IgD-negative memory B cell (primary cell): ENCODE measurements around the gene GGT6. TPM values are rescaled to one million over a fixed set of nuclear protein-coding genes. Genes with fewer than 3 reads are reported as not detected.
A peak's percentile ranks its signal among the peaks of the same experiment; 100 is the strongest.

Experiments
- H3K27ac Mint-ChIP-seq, 3 donors: one replicate each; pipeline ENCODE4 v1.8.0; 2020 to 2022; ENCODE audit warnings: mild to moderate bottlenecking in 3 of 3, mixed read lengths in 3 of 3, moderate library complexity in 1 of 3
- H3K27me3 Mint-ChIP-seq: one replicate; pipeline ENCODE4 v1.8.0; 2021; ENCODE audit warnings: mixed read lengths
- H3K36me3 Mint-ChIP-seq: one replicate; pipeline ENCODE4 v1.8.0; 2020; ENCODE audit warnings: mild to moderate bottlenecking, mixed read lengths
- H3K4me1 Mint-ChIP-seq, 3 donors: one replicate each; pipeline ENCODE4 v1.8.0; 2020 to 2022; ENCODE audit warnings: mixed read lengths in 3 of 3, mild to moderate bottlenecking in 1 of 3
- H3K4me3 Mint-ChIP-seq, 4 donors: one replicate each; pipeline ENCODE4 v1.8.0; 2020 to 2022; ENCODE audit warnings: mild to moderate bottlenecking in 4 of 4, mixed read lengths in 4 of 4, moderate library complexity in 3 of 4
- H3K9me3 Mint-ChIP-seq, 3 donors: one replicate each; pipeline ENCODE4 v1.8.0; 2020 to 2021; ENCODE audit warnings: mixed read lengths in 3 of 3, mild to moderate bottlenecking in 1 of 3
- polyA plus RNA-seq: library from polyadenylated mRNA; unstranded; fragments of 300-500 nt; fragmentation: Illumina TruSeq; gene quantifications from one replicate; pipeline ENCODE4 v1.2.3, GENCODE V29; 2021

GGT6 gene
- polyA plus RNA-seq, 1 donor from 2014 or later: not detected

DNA sequence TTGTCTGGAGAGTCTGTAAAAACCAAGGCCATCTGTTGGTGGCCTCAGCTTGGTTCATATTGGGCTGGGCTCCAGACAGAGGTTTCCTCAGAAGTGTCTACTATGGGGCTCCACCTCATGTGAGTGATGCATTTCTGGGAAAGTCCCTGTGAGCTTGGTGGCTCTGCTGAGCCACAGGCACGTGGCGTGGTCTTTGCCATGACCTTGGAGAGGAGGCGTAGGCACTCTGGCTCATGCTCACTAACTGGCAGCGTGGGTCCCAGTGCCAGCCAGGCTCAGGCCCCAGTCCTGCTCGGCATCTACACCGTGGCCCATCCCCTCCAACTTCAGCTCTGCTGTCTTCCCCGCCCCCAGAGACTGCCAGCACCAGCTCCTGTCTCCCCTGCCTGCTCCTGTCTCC, 13.3 kb upstream of the GGT6 start:
- Mint-ChIP-seq H3K4me3 (no peak overlapping the region), H3K27me3 (peaks cover 2% of the 10 kb centered on the region), H3K36me3 (no peaks in the 10 kb centered on the region), H3K9me3 (no peaks in the 10 kb centered on the region), H3K27ac (no peak overlapping the region), H3K4me1 (peaks cover 0 to 7% (median 6%) of the 10 kb centered on the region in 3 donors)

DNA sequence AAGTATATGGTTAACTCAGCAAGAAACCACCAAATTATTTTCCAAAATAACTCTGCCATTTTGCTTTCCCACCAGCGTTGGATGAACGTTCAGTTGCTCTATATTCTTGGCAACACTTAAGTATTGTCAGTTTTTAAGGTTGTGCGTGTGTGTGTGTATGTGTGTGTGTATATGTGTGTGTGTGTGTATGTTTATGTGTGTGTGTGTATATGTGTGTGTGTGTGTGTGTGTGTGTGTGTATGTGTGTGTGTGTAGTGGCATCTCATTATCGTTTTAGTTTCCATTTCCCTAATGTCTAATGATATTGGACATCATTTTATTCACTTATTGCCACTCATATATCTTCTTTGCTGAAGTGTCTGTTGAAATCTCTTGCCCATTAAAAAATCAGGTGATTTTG, 12.7 kb upstream of the GGT6 start:
- Mint-ChIP-seq H3K4me3 (no peak overlapping the region), H3K27me3 (peaks cover 2% of the 10 kb centered on the region), H3K27ac (no peak overlapping the region), H3K36me3 (no peaks in the 10 kb centered on the region), H3K9me3 (no peaks in the 10 kb centered on the region), H3K4me1 (peaks cover 0 to 7% (median 6%) of the 10 kb centered on the region in 3 donors)

DNA sequence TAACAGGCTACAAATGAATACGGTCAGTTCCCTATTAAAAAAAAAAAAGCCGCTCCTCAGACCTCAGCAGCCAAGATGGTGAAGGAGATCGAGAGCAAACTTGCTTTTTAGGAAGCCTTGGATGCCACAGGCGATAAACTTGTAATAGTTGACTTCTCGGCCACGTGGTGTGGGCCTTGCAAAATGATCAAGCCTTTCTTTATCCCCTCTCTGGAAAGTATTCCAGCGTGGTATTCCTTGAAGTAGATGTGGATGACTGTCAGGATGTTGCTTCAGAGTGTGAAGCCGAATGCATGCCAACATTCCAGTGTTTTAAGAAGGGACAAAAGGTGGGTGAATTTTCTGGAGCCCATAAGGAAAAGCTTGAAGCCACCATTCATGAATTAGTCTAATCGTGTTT, 11.8 kb upstream of the GGT6 start:
- Mint-ChIP-seq H3K4me3 (no peak overlapping the region), H3K36me3 (no peaks in the 10 kb centered on the region), H3K9me3 (no peaks in the 10 kb centered on the region), H3K4me1 (peaks cover 0 to 7% (median 6%) of the 10 kb centered on the region in 3 donors), H3K27me3 (peaks cover 2% of the 10 kb centered on the region), H3K27ac (no peak overlapping the region)

DNA sequence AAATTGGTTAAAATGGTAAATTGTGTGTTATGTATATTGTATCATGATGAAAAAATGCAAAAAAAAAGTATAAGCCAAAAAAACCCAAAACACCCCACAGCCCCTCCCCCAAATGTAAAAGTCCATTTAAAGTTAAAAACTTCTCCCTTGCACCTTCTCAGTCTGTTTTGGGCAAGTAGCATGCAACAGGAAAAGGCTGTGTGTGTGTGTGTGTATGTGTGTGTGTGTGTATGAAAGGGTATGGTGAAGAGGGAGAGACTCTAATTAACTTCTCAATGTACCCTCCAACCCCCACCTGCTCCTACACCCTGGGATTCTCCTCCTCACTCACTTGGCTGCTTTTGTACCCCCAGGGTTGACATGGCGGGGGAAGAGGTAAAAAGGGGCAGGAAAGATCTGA, 9.2 kb upstream of the GGT6 start:
- no peaks in the 10 kb centered on the region for H3K9me3 Mint-ChIP-seq
- H3K27ac Mint-ChIP-seq: peak overlapping the region in 1 of 3 donors; percentile 74
- peaks cover 6 to 14% (median 10%) of the 10 kb centered on the region in 3 donors for H3K4me1 Mint-ChIP-seq
- peaks cover 6% of the 10 kb centered on the region for H3K27me3 Mint-ChIP-seq
- H3K4me3 Mint-ChIP-seq: no peak overlapping the region
- H3K36me3 Mint-ChIP-seq: no peaks in the 10 kb centered on the region

DNA sequence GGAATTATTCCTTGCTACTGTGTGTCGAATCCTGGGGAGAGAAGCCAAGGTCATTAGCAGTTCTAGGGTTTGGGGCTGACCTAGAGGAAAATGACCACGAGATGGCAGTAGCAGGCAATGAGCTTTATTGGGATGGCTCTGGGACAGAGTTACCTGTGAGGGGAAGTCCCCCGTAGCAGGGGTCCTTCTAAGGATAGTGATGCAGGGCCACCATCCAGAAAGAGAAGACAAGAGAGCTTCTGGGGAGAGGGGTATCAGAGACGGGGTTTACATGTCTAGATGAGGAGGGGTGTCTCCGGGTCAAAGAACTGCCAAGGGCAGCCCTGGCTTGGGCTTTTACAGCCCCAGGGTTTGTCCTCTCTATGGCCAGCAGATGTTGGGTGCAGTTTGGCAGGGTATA, 6.4 kb upstream of the GGT6 start:
- H3K4me3 Mint-ChIP-seq: no peak overlapping the region
- H3K4me1 Mint-ChIP-seq: peaks cover 12 to 20% (median 18%) of the 10 kb centered on the region in 3 donors
- no peaks in the 10 kb centered on the region for H3K9me3 Mint-ChIP-seq
- H3K27ac Mint-ChIP-seq: no peak overlapping the region
- H3K27me3 Mint-ChIP-seq: peaks cover 3% of the 10 kb centered on the region
- no peaks in the 10 kb centered on the region for H3K36me3 Mint-ChIP-seq

DNA sequence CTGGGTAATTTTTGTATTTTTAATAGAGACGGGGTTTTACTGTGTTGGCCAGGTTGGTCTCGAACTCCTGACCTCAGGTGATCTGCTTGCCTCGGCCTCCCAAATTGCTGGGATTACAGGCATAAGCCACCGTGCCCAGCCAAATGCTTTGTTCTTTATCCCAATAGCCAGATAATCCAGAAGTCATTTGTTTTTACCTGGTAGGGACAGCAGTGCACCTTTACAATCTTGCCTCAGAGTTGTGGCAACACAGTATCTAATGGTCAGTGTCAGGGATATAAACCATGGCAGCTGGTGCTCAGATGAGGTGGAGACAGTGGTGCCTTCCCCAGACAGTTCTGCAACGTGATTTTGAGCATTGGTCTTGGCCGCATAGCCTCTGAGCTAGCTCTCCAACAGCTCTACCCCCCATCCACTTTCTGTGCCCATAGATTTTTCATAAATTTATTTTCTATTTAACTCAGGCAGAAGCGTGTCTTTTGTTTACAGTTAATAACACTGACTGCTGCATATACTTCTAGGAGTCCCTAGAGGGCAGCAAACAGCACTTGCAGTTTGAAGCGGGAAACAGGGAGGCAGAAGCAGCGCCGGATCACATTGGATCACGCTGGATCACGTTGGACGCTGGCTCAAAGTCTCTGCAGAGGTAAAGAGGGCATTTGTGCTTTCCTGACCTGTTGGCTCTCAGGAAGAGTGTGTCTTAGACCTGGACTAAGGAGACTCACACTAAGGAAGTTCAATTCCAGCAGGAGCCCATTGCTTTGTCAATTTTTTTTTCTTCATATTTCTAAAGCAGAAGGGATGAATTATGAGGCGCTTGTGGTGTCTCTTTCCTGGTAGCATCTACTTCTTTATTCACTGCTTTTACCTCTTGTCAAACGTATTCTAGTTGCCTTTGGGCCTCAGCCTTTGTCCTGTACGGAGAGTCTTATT, 5.1 kb upstream of the GGT6 start:
- Mint-ChIP-seq H3K27me3 (peaks cover 3% of the 10 kb centered on the region), H3K9me3 (no peaks in the 10 kb centered on the region), H3K4me1 (peaks cover 19 to 26% (median 25%) of the 10 kb centered on the region in 3 donors), H3K36me3 (no peaks in the 10 kb centered on the region), H3K27ac (no peak overlapping the region), H3K4me3 (peak overlapping the region in 2 of 4 donors; percentile 63 to 72)

DNA sequence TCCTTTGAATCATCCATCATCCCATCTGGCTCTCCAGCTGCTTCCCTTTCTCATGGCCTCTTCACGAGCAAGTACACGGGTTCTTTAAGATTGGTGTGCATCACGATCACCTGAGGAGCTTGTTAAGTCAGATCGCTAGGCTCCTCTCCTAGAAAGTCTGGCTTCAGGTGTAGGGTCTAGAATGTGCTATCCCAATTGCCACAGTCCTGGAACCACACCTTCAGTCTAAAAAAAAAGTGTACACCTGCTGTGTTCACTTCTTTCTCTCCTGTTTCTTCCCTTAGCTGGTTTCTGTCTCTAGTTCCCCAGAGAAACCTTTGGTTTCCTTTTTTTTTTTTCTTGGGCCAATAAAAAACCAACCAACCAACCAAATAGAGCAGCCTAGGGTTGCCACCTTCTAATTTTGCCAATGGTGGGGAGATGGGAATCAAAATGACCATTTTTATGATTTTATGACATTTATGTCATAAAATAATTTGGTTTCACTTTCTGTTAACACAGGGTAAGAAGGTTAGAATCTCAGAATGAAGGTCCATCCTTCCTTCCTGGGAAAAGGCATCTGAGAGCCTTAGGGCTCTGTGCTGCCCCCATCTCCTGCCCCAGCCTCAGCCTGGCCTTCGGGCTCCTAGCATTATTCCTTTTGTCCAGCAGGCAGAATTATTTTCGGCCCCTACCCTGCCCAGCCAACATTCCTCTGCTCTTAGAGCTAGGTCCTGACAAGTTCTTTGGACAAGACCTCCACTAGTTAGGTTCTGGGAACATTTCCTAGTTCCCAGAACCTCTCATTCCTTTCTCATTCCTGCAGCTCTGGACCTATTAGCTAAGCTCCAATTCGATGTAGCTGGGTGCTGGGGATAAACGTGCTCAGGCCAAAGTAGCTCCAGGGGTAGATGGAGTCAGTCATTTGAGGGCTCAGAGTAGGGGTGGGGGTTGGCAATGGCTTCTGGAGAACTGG, 1.9 kb upstream of the GGT6 start:
- peak overlapping the region; percentile 4 to 39 (median 28) for H3K27ac Mint-ChIP-seq
- H3K4me3 Mint-ChIP-seq: peak overlapping the region in 3 of 4 donors; percentile 45 to 68 (median 67)
- peaks cover 21 to 26% (median 25%) of the 10 kb centered on the region in 3 donors for H3K4me1 Mint-ChIP-seq
- H3K27me3 Mint-ChIP-seq: peaks cover 3% of the 10 kb centered on the region
- no peaks in the 10 kb centered on the region for H3K9me3 Mint-ChIP-seq
- no peaks in the 10 kb centered on the region for H3K36me3 Mint-ChIP-seq

DNA sequence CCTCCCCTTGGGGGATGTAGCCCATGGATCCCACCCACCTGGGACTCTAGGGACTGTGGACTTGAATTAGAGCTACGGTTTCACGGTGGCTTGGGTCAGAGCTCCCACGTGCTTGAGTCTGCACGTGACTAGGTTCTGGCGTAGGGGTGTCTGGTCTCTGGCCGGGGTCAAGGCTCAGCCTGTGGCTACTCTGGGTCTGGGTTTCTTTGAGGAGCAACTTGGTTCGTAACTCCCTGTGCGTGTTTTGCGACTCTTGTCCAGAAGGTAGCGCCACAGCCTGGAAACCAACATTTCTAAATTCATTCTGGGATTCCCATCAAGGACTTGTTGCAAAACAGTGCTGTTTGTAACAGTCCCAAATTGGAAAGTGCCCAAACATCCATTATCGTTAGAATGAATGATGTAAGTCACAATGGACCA, 470 bp upstream of the GGT6 start:
- H3K27ac Mint-ChIP-seq: no peak overlapping the region
- peak overlapping the region in 2 of 4 donors; percentile 7 to 53 for H3K4me3 Mint-ChIP-seq
- H3K4me1 Mint-ChIP-seq: peaks cover 24 to 30% (median 26%) of the 10 kb centered on the region in 3 donors
- H3K27me3 Mint-ChIP-seq: peaks cover 3% of the 10 kb centered on the region
- H3K9me3 Mint-ChIP-seq: no peaks in the 10 kb centered on the region
- H3K36me3 Mint-ChIP-seq: no peaks in the 10 kb centered on the region

DNA sequence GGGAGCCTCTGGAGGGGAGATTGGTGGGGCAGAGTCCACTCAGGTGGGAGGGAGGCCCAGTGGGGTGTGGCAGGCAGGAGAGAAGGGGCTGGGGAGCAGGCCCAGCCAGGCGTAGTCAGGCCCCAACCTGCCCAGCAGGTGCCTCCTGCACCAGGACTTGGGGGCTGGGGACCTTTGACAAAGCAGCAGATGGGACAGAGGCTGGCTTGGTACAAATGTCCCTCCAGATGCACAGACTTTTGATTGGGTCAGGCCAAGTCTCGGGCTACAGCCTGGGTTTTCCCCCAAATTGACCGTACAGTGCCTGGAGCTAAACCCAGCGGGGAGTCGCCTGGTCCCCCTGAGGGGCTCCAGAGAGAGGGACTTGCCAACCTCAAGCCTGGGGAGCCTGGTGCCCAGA, 411 bp downstream of the GGT6 start:
- H3K9me3 Mint-ChIP-seq: no peaks in the 10 kb centered on the region
- H3K27ac Mint-ChIP-seq: no peak overlapping the region
- peaks cover 2% of the 10 kb centered on the region for H3K36me3 Mint-ChIP-seq
- no peak overlapping the region for H3K4me3 Mint-ChIP-seq
- no peaks in the 10 kb centered on the region for H3K27me3 Mint-ChIP-seq
- H3K4me1 Mint-ChIP-seq: peaks cover 24 to 29% (median 27%) of the 10 kb centered on the region in 3 donors

DNA sequence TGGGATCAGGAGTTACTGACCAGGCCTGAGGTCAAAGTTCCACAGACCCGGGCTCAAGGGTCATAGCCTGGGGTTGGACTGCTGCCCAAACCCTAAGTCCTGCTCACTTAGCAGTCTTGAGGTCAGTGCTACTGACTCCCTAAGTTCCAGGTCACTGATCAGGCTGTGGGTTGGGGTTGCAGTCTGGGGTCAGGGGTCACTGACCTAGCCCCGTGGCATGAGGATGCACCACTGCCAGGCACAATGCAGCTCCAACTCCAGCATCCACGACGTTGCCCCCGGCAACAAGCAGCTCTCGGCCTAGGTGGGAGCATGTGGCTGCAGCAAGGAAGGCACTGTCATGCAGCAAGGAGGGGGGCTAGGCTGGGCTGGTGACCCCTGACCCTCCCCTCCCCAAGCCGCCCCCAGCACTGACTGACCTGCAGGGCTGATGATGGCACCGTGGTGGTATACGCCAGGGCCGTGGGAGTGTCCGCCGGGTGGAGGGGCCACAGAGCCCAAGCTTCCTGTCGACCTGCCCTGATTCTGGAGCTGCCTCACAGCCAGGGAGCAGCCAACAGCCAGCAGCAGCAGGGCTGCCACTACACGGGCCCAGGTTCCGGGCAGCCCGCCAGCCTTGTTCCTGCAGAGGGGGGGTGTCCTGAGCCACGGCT, 1.1 kb downstream of the GGT6 start:
- Mint-ChIP-seq H3K27me3 (no peaks in the 10 kb centered on the region), H3K27ac (no peak overlapping the region), H3K4me1 (peaks cover 26 to 35% (median 32%) of the 10 kb centered on the region in 3 donors), H3K9me3 (no peaks in the 10 kb centered on the region), H3K36me3 (peaks cover 2% of the 10 kb centered on the region), H3K4me3 (no peak overlapping the region)

DNA sequence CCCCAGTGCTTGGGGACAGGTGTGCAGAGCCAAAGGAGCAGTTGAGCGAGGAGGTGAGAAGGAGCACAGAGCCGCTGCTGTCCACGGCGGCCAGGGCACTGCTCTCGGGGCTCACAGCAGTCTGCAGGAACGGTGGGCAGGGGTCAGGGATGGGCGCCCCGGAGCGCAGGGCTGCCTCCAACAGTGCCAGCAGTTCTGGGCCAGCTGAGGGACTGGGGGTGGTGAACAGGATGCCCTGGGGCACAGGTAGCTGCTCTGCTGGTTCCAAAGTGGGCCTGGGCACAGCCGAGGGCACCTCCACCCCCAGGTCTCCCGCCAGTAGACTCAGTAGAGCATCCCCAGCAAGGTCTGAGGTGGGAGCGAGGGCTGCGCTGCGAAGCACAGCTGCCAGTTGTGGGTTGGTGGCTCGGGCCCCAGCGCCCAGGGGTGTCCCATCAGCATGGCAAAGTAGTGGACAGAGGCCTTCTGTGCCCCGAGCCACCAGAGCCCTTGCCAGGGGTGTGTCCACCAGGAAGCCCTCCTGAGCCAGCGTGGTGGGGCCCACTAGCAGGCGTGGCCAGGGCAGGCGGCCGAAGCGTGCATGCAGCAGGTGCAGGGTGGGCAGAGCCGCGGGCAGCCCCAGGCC, 1.9 kb downstream of the GGT6 start:
- Mint-ChIP-seq H3K4me3 (no peak overlapping the region), H3K36me3 (peaks cover 2% of the 10 kb centered on the region), H3K27ac (no peak overlapping the region), H3K27me3 (no peaks in the 10 kb centered on the region), H3K9me3 (no peaks in the 10 kb centered on the region), H3K4me1 (peaks cover 29 to 37% (median 35%) of the 10 kb centered on the region in 3 donors)

DNA sequence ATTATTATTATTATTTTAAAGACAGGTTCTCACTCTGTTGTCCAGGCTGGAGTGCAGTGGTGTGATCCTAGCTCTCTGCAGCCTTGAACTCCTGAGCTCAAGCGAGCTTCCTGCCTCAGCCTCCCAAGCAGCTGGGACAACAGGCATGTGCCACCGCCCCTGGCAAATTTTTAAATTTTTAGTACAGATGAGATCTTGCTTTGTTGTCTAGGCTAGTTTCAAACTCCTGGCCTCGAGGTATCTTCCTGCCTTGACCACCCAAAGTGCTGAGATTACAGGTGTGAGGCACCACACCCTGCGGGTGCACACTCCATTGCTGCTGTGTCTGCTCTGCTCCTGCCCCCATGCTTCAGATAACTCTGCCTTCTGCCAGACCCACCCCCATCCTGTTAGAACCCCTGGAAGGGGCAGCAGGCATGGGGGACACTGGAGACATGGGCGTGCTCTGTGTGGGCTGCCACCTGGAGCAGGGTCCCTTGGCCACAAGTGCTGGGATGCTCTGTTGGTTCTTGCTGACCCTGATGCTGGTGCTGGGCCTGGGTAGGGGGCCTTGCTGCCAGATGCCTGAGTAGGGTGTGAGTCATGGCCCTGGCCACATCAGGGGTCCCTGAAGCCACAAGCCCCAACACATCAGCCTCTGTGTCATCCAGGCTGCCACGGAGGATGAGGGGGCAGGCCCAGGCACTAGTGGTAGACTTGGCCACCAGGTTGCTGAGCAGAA, 2.6 kb downstream of the GGT6 start:
- Mint-ChIP-seq H3K27ac (no peak overlapping the region), H3K9me3 (no peaks in the 10 kb centered on the region), H3K27me3 (no peaks in the 10 kb centered on the region), H3K4me1 (peaks cover 29 to 36% (median 30%) of the 10 kb centered on the region in 3 donors), H3K4me3 (peak overlapping the region; percentile 33 to 74 (median 46)), H3K36me3 (peaks cover 2% of the 10 kb centered on the region)

DNA sequence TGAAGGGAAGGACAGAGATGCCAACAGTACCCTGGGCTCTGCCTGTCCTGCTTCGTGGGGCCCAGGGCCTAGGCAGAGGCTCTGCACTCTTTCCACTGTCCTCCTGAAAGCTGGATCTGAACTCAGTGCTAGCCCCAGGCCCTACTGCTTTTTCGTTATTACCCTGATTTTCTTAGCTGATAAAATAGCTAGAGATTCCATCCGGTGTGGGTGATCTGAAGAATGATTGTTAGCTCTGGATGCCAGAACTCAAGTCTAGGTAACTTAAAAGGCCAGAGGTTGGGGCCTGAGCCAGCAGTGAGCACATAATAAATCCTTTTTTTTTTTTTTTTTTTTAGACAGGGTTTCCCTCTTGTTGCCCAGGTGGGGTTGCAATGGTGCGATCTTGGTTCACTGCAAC, 3.4 kb downstream of the GGT6 start:
- H3K27ac Mint-ChIP-seq: peak overlapping the region in 1 of 3 donors; percentile 50
- peaks cover 23 to 28% (median 24%) of the 10 kb centered on the region in 3 donors for H3K4me1 Mint-ChIP-seq
- H3K4me3 Mint-ChIP-seq: peak overlapping the region in 1 of 4 donors; percentile 93
- H3K9me3 Mint-ChIP-seq: no peaks in the 10 kb centered on the region
- H3K36me3 Mint-ChIP-seq: peaks cover 2% of the 10 kb centered on the region
- H3K27me3 Mint-ChIP-seq: no peaks in the 10 kb centered on the region
